H4 (cell line): ENCODE data around the gene GUSB. TPM values are rescaled to one million over a fixed set of nuclear protein-coding genes. Genes with fewer than 3 reads are reported as not detected.
A peak's percentile ranks its signal among the peaks of the same experiment; 100 is the strongest.
"Not testable (repeated sequence)": the region's sequence is repeated elsewhere in the genome, so short reads cannot be mapped to it uniquely, and the experiment has no call there.

Experiments used
- DNase-seq: peaks from one replicate; pipeline ENCODE4 v3.0.0-alpha.2; 2015; ENCODE audit warnings: low spot score
- total RNA-seq: library from RNA; depleted of rRNA; stranded (reverse); fragments of >200 nt; shearing (Covaris generic); gene quantifications from 2 replicates; pipeline ENCODE4 v1.2.3, GENCODE V29; 2014

GUSB gene
- total RNA-seq, 1 experiment from 2014 or later = 47.6 TPM

- no peak for DNase-seq
Observed at GRCh38 chr7:65975814-65976445, 6.1 kb downstream of the GUSB start.

GRCh38 chr7:65974876-65975275 is 7.1 kb downstream of the GUSB start:
- DNase-seq = no peak

GRCh38 chr7:65974191-65974801 is 7.7 kb downstream of the GUSB start:
- DNase-seq = no peak

- no peak for DNase-seq
Observed at GRCh38 chr7:65972976-65973375, 9.0 kb downstream of the GUSB start.

- no peak for DNase-seq
Observed at GRCh38 chr7:65971021-65971420, 11.0 kb downstream of the GUSB start.

- no peak for DNase-seq
Observed at GRCh38 chr7:65968256-65969185, 13.5 kb downstream of the GUSB start.

GRCh38 chr7:65967361-65968155 is 14.5 kb downstream of the GUSB start:
- no peak for DNase-seq

GRCh38 chr7:65966146-65966545 is 15.9 kb downstream of the GUSB start:
- no peak for DNase-seq

- DNase-seq = not testable (repeated sequence)
Observed at GRCh38 chr7:65964671-65965070, 17.3 kb downstream of the GUSB start.

- no peak for DNase-seq
Observed at GRCh38 chr7:65962033-65962432, 20.0 kb downstream of the GUSB start.

GRCh38 chr7:65960351-65961074 is 21.5 kb downstream of the GUSB start:
- DNase-seq = no peak

- no peak for DNase-seq
Observed at GRCh38 chr7:65955718-65956117, 26.3 kb downstream of the GUSB start.

GRCh38 chr7:65953890-65954450 is 28.0 kb downstream of the GUSB start:
- DNase-seq = no peak

GRCh38 chr7:65953001-65953720 is 28.9 kb downstream of the GUSB start:
- no peak for DNase-seq

- peak; percentile 41 for DNase-seq
Observed at GRCh38 chr7:65951837-65952578, 30.0 kb downstream of the GUSB start.

GRCh38 chr7:65946904-65947303 is 35.1 kb downstream of the GUSB start:
- peak; percentile 56 for DNase-seq

- not testable (repeated sequence) for DNase-seq
Observed at GRCh38 chr7:65945787-65946186, 36.2 kb downstream of the GUSB start.

GRCh38 chr7:65938336-65938895 is 43.6 kb downstream of the GUSB start:
- no peak for DNase-seq

GRCh38 chr7:65937296-65937695 is 44.7 kb downstream of the GUSB start:
- no peak for DNase-seq
